GM12874 (cell line): ENCODE results near the gene ERC2.

Experiments
- CTCF ChIP-seq: IDR thresholded peaks from 2 replicates; pipeline ENCODE4 v1.5.1; 2011; ENCODE audit warnings: low read depth, mild to moderate bottlenecking, control low read depth, low read length, moderate library complexity; ENCODE audit not compliant: insufficient read depth

Gene ERC2

GRCh38 chr3:55934771-55935170, 533.5 kb downstream of the ERC2 start:
- no peak for TF ChIP-seq CTCF

GRCh38 chr3:55929154-55929869, 539.0 kb downstream of the ERC2 start:
- no peak for TF ChIP-seq CTCF

GRCh38 chr3:55923626-55924025, 544.6 kb downstream of the ERC2 start:
- TF ChIP-seq CTCF: no peak

- TF ChIP-seq CTCF: no peak
Observed at GRCh38 chr3:55923207-55923606, 545.1 kb downstream of the ERC2 start.

- no peak for TF ChIP-seq CTCF
Observed at GRCh38 chr3:55912880-55913279, 555.4 kb downstream of the ERC2 start.

- TF ChIP-seq CTCF: no peak
Observed at GRCh38 chr3:55911266-55911665, 557.0 kb downstream of the ERC2 start.

- TF ChIP-seq CTCF: no peak
Observed at GRCh38 chr3:55910543-55910942, 557.7 kb downstream of the ERC2 start.
